WERI-Rb-1 (cell line): ENCODE measurements around the gene RAB37.

Experiments
- DNase-seq: peaks from one replicate; pipeline ENCODE4 v3.0.0-alpha.2; 2020
- H3K27ac ChIP-seq: fragments of 250-450 bp; sonication (Bioruptor Pico); 2 replicates; pipeline ENCODE4 v1.5.1; 2020; ENCODE audit warnings: mild to moderate bottlenecking, moderate library complexity
- H3K27me3 ChIP-seq: fragments of 250-450 bp; sonication (Bioruptor Pico); 2 replicates; pipeline ENCODE4 v1.5.1; 2021; ENCODE audit warnings: mild to moderate bottlenecking, low read depth, moderate library complexity; ENCODE audit not compliant: insufficient read depth, severe bottlenecking
- H3K36me3 ChIP-seq: fragments of 250-450 bp; sonication (Bioruptor Pico); 2 replicates; pipeline ENCODE4 v1.5.1; 2020; ENCODE audit warnings: mild to moderate bottlenecking, moderate library complexity
- H3K4me3 ChIP-seq: 2 replicates; pipeline ENCODE4 v1.5.1; 2011; ENCODE audit warnings: low read depth, mild to moderate bottlenecking, control low read depth, low read length
- H3K9me3 ChIP-seq: fragments of 250-450 bp; sonication (Bioruptor Pico); 2 replicates; pipeline ENCODE4 v1.5.1; 2021; ENCODE audit warnings: mild to moderate bottlenecking, moderate library complexity; ENCODE audit not compliant: severe bottlenecking
- TF ChIP-seq, protein P1 (sequence below): IDR thresholded peaks from 2 replicates; pipeline ENCODE4 v1.5.1; 2011; ENCODE audit warnings: low read depth, mild to moderate bottlenecking, control low read depth, inconsistent platforms, low read length

The RAB37 gene

DNA sequence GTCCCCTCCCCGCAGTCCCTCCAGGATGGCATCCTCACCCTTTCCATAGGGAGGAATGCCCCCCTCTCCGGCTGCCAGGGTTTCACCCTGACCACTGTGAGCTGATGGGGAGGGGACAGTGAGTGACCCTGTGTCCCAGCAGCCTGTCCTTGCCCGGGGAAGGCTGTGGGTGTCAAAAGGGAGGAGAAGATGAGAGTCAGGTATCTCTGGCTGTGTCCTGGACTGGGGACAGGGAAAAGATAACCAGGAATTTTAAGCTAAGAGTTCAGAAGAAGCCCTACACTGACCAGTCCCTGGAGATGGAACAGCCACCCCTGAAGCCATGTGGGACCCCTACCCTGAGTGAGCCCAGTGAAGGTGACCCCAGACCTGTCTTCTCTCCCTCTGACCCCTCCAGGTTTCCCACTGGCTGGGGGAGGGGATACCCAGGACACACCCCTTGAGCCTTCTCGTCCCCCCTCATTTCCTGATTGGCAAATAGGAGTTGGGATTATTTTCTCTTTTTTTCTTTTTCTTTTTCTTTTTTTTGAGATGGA is 27.8 kb downstream of the RAB37 start:
- no peaks in the 10 kb centered on the region for H3K9me3 ChIP-seq
- H3K27ac ChIP-seq = no peak overlapping the region; the same call in 1 of the 2 replicates
- DNase-seq = no peak
- H3K36me3 ChIP-seq = peaks cover 72% of the 10 kb centered on the region
- no peak overlapping the region for H3K4me3 ChIP-seq
- no peaks in the 10 kb centered on the region for H3K27me3 ChIP-seq
- TF ChIP-seq, protein P1, sequence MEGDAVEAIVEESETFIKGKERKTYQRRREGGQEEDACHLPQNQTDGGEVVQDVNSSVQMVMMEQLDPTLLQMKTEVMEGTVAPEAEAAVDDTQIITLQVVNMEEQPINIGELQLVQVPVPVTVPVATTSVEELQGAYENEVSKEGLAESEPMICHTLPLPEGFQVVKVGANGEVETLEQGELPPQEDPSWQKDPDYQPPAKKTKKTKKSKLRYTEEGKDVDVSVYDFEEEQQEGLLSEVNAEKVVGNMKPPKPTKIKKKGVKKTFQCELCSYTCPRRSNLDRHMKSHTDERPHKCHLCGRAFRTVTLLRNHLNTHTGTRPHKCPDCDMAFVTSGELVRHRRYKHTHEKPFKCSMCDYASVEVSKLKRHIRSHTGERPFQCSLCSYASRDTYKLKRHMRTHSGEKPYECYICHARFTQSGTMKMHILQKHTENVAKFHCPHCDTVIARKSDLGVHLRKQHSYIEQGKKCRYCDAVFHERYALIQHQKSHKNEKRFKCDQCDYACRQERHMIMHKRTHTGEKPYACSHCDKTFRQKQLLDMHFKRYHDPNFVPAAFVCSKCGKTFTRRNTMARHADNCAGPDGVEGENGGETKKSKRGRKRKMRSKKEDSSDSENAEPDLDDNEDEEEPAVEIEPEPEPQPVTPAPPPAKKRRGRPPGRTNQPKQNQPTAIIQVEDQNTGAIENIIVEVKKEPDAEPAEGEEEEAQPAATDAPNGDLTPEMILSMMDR = no peak

DNA sequence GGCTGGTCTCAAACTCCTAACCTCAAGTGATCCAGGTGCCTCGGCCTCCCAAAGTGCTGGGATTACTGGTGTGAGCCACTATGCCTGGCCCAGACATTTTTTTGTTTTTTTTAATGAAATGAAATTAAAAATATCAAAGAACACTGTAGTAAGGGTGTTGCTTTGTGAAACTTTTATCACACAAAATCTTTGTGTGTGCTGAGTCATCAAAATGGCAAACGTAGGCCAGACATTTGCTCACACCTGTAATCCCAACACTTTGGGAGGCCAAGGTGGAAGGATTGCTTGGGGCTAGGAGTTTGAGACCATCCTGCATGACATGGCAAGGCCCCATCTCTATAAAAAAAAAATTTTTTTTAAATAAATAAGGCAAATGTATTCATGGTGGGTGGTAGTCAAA is 29.4 kb downstream of the RAB37 start:
- no peaks in the 10 kb centered on the region for H3K9me3 ChIP-seq
- H3K4me3 ChIP-seq = no peak overlapping the region
- TF ChIP-seq, protein P1 = no peak
- H3K36me3 ChIP-seq = peaks cover 88% of the 10 kb centered on the region
- DNase-seq = no peak
- H3K27me3 ChIP-seq = no peaks in the 10 kb centered on the region
- no peak overlapping the region for H3K27ac ChIP-seq

DNA sequence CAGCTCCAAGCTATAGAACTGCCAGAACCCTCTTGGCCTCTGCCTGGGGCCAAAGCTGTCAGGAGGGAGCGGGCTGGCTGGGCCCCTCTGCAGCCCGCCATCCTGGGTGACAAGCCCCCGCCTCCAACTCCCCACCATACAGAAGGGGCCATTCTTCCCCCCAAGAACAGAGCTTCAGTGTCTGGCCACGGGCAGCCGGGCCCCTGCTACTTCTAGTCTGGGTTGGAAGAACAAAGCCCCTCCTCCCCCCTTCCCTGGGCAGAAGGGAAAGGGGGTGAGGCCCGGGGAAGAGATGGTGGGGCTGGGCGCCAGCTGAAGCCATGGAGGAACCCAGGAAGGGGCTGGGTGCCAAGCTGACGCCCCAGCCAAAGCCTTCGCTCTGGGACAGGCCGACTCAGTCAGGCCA is 30.1 kb downstream of the RAB37 start:
- no peak for DNase-seq
- Histone ChIP-seq H3K27ac (no peak overlapping the region), H3K9me3 (no peaks in the 10 kb centered on the region), H3K27me3 (no peaks in the 10 kb centered on the region), H3K36me3 (peaks cover 93% of the 10 kb centered on the region), H3K4me3 (no peak overlapping the region)
- TF ChIP-seq, protein P1 = no peak

DNA sequence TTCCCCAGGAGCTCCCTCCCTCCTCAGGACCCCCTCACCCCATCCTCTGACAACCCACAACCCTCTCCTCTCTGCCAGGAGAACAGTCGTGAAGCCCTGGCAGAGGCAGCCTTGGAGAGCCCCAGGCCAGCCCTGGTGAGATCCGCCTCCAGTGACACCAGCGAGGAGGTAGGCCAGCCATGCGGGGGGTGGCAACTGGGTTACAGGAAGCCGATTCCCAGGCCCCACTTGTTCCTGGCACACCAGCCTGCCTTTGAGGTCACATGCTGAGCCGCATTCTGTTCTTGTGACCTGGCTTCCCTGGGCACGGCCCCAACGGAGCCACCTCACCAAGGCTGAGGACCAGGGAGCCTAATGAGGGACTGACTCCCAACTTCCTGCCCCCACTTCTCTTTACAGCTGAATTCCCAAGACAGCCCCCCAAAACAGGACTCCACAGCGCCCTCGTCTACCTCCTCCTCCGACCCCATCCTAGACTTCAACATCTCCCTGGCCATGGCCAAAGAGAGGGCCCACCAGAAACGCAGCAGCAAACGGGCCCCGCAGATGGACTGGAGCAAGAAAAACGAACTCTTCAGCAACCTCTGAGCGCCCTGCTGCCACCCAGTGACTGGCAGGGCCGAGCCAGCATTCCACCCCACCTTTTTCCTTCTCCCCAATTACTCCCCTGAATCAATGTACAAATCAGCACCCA is 31.2 kb downstream of the RAB37 start:
- TF ChIP-seq, protein P1 = no peak
- Histone ChIP-seq H3K4me3 (no peak overlapping the region), H3K27me3 (no peaks in the 10 kb centered on the region), H3K9me3 (no peaks in the 10 kb centered on the region), H3K36me3 (peaks cover 96% of the 10 kb centered on the region), H3K27ac (peak overlapping the region; percentile 27; the same call in 1 of the 2 replicates)
- no peak for DNase-seq

DNA sequence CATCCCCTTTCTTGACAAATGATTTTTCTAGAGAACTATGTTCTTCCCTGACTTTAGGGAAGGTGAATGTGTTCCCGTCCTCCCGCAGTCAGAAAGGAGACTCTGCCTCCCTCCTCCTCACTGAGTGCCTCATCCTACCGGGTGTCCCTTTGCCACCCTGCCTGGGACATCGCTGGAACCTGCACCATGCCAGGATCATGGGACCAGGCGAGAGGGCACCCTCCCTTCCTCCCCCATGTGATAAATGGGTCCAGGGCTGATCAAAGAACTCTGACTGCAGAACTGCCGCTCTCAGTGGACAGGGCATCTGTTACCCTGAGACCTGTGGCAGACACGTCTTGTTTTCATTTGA is 31.7 kb downstream of the RAB37 start:
- Histone ChIP-seq H3K4me3 (no peak overlapping the region), H3K27me3 (no peaks in the 10 kb centered on the region), H3K36me3 (peaks cover 98% of the 10 kb centered on the region), H3K9me3 (no peaks in the 10 kb centered on the region), H3K27ac (peak overlapping the region; percentile 21; the same call in 1 of the 2 replicates)
- DNase-seq = no peak
- TF ChIP-seq, protein P1 = no peak
